SK-N-SH (cell line): Measurements from ENCODE around the gene TRANK1.

ENCODE experiments used
- ELF1 ChIP-seq: IDR thresholded peaks from 2 replicates; pipeline ENCODE4 v1.4.0; 2012
- TEAD4 ChIP-seq: IDR thresholded peaks from 2 replicates; pipeline ENCODE4 v1.4.0; 2012; ENCODE audit warnings: mild to moderate bottlenecking, borderline replicate concordance; ENCODE audit not compliant: insufficient read depth

DNA sequence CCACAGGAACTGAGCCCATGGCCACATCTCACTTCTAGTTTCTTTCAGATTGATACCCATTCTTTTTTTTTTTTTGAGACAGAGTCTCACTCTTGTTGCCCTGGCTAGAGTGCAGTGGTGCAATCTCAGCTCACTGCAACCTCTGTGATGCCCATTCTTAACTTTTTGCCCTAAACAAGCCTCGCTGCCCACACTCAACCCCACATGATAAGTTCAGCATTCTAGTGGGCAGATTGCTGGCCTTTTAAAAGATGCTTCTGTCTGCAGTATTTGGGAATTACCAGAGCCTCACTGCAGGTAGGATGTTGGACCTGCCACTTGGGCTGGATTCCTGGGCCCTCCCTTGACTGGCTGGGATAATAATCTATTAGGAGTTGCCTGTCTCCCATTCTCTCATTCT, 51.0 kb downstream of the TRANK1 start:
- TF ChIP-seq ELF1, result no peak
- TF ChIP-seq TEAD4, result no peak
